Panc1 (cell line): Measurements from ENCODE around the gene TMEM95.

Experiments used
- POLR2AphosphoS5 ChIP-seq: IDR thresholded peaks from 2 replicates; pipeline ENCODE4 v1.6.1; 2012; ENCODE audit warnings: mild to moderate bottlenecking, low read depth, low read length, moderate library complexity
- SIN3A ChIP-seq: IDR thresholded peaks from 2 replicates; pipeline ENCODE4 v1.6.1; 2012; ENCODE audit warnings: low read depth, mild to moderate bottlenecking, low read length, moderate library complexity, borderline replicate concordance; ENCODE audit not compliant: insufficient read depth
- TCF7L2 ChIP-seq: IDR thresholded peaks from 2 replicates; pipeline ENCODE4 v1.6.1; 2011; ENCODE audit warnings: mild to moderate bottlenecking, low read depth, low read length, inconsistent platforms
- TF ChIP-seq, protein P1 (sequence below): fragments of 450-650 bp; IDR thresholded peaks from 2 replicates; pipeline ENCODE4 v1.5.1; 2017; ENCODE audit warnings: mild to moderate bottlenecking
- TF ChIP-seq, protein P2 (sequence below), 2 experiments: IDR thresholded peaks; 2 replicates each; pipeline ENCODE4 v1.6.1; 2011 to 2012; ENCODE audit warnings: low read depth in 2 of 2, control low read depth in 1 of 2, low read length in 1 of 2, mild to moderate bottlenecking in 1 of 2, moderate library complexity in 1 of 2; ENCODE audit not compliant: insufficient read depth in 1 of 2

DNA sequence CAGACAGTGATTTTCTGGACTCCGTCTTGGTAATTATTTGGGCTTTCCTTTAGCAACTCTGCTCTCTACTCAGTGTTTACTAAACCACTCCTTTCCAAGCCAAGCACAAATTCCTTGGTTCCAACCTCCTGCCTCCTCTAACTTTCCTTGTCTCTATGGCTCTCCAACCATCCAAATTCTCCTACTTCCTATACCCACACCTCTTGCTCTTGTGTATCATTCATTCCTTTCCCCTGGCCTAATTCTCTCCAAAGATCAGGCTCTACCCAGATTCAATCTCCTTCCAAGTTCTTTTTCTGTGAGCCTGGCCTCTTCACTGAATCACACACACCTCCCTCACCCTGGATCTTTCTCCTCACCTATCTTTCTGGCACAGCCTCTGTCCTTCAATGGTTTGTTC lies 26.9 kb upstream of the TMEM95 start:
- TF ChIP-seq, protein P1, sequence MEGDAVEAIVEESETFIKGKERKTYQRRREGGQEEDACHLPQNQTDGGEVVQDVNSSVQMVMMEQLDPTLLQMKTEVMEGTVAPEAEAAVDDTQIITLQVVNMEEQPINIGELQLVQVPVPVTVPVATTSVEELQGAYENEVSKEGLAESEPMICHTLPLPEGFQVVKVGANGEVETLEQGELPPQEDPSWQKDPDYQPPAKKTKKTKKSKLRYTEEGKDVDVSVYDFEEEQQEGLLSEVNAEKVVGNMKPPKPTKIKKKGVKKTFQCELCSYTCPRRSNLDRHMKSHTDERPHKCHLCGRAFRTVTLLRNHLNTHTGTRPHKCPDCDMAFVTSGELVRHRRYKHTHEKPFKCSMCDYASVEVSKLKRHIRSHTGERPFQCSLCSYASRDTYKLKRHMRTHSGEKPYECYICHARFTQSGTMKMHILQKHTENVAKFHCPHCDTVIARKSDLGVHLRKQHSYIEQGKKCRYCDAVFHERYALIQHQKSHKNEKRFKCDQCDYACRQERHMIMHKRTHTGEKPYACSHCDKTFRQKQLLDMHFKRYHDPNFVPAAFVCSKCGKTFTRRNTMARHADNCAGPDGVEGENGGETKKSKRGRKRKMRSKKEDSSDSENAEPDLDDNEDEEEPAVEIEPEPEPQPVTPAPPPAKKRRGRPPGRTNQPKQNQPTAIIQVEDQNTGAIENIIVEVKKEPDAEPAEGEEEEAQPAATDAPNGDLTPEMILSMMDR, result no peak
- TF ChIP-seq, protein P2, sequence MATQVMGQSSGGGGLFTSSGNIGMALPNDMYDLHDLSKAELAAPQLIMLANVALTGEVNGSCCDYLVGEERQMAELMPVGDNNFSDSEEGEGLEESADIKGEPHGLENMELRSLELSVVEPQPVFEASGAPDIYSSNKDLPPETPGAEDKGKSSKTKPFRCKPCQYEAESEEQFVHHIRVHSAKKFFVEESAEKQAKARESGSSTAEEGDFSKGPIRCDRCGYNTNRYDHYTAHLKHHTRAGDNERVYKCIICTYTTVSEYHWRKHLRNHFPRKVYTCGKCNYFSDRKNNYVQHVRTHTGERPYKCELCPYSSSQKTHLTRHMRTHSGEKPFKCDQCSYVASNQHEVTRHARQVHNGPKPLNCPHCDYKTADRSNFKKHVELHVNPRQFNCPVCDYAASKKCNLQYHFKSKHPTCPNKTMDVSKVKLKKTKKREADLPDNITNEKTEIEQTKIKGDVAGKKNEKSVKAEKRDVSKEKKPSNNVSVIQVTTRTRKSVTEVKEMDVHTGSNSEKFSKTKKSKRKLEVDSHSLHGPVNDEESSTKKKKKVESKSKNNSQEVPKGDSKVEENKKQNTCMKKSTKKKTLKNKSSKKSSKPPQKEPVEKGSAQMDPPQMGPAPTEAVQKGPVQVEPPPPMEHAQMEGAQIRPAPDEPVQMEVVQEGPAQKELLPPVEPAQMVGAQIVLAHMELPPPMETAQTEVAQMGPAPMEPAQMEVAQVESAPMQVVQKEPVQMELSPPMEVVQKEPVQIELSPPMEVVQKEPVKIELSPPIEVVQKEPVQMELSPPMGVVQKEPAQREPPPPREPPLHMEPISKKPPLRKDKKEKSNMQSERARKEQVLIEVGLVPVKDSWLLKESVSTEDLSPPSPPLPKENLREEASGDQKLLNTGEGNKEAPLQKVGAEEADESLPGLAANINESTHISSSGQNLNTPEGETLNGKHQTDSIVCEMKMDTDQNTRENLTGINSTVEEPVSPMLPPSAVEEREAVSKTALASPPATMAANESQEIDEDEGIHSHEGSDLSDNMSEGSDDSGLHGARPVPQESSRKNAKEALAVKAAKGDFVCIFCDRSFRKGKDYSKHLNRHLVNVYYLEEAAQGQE (IDR thresholded peaks at IDR 0.05; ENCODE audit: insufficient read depth in 1 of 2, low read depth in 2 of 2, low read length in 1 of 2), result no peak
- TF ChIP-seq POLR2AphosphoS5 (no peak), SIN3A (no peak), TCF7L2 (no peak)
